CD4-positive, alpha-beta T cell treated with Interleukin-12 subunit alpha and Interleukin-12 subunit beta, for 1 hour (primary cell): Measurements from ENCODE around the gene IMMP2L.
"Not testable (repeated sequence)": the region's sequence is repeated elsewhere in the genome, so short reads cannot be mapped to it uniquely, and the experiment has no call there.

ENCODE experiments used
- DNase-seq: peaks from one replicate; pipeline ENCODE4 v3.0.0-alpha.2; 2020

Gene IMMP2L

DNA sequence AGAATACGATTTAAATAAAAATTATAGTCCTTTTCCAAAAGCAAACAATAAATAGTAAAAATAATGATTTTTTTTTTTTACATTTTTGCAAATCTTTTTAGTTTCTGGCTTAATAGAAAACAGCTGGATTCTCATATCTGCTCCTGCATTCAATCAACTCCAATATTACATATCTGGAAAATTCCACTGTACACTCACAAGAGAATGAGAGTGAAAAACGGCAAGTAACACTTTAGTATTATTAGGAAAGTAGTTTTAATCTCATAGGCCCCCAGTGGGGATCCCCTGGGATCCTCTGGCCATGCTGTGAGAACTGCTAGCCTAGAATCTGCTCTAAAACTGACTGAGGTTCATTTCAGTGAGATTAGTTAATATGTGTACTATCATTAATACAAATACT is 599.9 kb downstream of the IMMP2L start:
- DNase-seq: no peak

DNA sequence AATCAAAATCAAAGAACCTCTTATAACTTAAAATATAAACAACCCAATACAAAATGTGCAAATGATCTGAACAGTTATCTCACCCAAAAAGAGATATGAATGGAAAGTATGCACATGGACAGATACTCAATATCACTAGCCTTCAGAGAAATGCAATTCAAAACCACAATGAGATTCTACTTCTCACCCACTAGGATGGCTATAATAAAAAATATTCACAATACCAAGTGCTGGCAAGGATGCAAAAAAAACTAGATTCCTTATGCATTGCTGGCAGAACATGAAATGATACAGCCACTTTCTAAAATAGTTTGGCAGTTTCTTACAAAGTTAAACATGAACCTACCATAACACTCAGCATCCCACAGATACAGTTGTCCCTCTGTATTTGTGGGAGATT is 601.5 kb downstream of the IMMP2L start:
- DNase-seq: no peak

GRCh38 chr7:110948280-110948679 is 614.0 kb downstream of the IMMP2L start:
- DNase-seq: no peak

- DNase-seq: no peak
Measured at GRCh38 chr7:110947408-110947807, 614.9 kb downstream of the IMMP2L start.

DNA sequence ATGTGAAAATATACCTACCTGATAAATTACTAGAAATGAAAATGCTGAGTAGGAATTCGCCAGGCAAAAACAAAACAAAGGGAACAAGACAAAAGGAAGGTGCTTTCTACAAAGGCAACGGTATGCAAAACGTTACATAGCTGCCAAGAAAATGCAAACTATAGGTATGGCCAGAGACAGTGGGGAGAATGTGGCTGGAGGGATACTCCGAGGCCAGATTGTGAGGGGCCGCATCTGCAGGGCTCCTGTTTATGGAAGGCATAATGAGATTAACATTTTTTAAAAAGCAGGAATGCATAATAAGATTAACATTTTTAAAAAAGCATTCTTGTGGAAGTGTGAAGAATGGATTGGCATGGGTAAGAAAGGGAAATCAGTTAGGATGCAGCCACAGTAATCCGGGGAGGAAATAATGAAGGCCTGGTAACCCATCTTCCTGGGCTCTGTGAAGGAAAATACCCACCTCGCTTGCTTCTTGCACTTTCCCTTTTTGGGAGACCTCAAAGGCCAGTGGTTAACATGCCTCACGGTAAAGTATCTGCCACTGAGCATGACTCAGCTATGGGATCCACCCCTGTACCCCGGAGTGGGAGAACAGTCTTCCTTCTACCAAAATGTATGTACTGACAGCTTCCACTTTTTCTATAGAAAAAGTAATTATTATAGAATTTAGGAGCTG is 617.2 kb downstream of the IMMP2L start:
- no peak for DNase-seq

DNA sequence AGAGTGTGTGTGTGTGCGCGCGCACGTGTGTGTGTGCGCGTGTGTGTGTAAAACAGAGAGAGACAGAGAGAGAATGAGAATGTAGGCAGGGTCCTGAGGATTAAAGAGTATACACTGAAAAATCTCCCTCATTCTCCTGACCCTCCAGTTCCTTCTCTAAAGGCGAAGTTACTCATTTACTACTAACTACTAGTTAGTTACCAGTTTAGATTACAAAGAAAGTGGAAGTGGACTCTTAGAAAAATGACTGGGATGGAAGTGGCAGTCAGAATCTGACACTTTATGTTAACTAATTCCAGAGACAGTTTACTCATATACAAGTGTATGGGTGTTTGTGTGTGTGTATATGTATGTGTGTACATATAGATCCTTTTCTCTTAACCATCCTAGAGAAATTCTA is 617.8 kb downstream of the IMMP2L start:
- DNase-seq: no peak

DNA sequence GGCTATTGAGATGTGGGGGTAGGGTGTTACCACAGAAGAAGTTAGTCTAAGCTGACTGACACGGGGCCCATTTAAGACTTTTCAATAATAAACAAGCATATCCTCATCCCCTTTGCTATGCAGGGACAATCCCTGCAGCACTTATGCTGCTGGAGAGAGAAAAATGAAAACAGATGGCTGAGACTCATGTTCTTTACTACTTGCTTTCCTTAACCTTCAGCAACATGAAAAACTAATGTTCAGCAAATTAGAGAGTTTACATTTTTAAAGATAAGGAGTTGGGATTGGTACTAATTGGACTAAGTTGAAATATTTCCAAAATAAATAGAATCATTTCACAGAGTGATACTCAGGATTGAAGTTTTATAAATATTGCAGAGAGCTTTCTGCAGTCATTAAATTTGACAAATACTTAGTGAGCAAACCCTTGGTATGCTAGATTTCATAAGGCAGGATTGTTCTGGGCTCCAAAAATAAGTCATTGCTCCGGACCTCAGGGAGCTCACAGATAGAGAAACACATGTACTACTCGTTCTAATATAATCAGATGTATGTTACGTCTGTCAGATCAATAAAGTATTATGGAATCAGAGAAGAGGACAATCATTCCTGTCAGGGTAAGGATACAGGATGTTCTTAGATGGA is 618.5 kb downstream of the IMMP2L start:
- DNase-seq: no peak

DNA sequence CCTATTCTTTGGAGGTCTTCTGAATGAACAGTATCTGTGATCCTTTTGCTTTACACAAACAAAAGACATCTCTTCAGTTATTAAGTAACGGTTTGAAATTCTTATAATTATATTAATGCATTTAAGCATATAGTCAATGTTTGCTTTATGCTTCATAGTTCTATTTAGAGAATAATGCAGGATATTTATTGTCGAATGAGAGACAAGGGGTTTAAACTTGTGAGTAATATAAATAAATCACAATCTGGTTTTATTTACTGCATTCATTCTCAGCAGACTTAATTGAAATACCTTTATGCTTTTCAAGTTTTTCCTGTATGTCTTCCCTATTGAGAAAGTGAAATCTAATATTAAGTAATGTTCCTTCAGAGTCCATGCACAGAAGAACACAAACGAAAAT is 620.9 kb downstream of the IMMP2L start:
- DNase-seq: no peak

DNA sequence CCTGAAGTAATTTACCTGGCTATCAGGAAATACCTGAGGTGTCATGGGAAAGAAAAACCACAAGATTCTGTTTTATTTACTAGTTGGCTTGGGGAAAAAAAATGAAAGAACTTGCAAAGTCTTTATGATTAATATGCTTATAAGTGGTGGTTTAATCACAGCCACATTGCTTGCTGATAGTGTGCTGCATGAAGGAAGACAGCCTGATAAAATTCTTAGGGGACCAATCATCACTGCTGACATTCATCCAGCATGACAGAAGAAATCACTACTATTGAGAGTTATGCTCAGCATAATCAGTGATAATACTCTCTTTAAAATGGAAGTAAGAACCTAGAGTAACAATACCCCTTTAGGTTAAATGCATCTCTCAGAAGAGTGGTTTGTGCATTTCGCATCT is 621.5 kb downstream of the IMMP2L start:
- DNase-seq: no peak

DNA sequence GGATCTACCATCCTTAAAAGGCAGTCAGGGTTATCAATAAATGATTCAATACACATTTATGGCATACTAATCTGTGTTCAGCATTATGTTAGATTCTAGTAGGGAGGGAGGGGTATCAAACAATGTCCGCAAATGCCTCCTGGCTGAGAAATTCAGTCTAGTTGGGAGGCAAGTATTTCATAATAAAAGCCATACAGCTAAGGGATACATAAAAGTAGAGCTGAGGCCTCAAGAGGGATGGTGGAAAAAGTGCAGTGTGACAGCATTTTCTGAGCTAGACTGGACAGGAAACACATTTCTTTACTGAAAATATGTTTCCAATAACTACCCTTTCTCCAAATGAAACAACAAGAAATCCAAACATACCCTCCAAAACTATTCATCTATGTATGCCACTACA is 624.1 kb downstream of the IMMP2L start:
- DNase-seq: no peak

DNA sequence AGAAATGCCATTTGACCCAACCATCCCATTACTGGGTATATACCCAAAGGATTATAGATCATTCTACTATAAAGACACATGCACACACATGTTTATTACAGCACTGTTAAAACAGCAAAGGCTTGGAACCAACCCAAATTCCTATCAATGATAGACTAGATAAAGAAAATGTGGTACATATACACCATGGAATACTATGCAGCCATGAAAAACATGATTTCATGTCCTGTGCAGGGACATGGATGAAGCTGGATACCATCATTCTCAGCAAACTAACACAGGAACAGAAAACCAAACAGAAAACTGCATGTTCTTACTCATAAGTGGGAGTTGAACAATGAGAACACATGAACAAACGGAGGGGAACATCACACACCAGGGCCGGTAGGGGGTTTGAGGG is 625.6 kb downstream of the IMMP2L start:
- not testable (repeated sequence) for DNase-seq

DNA sequence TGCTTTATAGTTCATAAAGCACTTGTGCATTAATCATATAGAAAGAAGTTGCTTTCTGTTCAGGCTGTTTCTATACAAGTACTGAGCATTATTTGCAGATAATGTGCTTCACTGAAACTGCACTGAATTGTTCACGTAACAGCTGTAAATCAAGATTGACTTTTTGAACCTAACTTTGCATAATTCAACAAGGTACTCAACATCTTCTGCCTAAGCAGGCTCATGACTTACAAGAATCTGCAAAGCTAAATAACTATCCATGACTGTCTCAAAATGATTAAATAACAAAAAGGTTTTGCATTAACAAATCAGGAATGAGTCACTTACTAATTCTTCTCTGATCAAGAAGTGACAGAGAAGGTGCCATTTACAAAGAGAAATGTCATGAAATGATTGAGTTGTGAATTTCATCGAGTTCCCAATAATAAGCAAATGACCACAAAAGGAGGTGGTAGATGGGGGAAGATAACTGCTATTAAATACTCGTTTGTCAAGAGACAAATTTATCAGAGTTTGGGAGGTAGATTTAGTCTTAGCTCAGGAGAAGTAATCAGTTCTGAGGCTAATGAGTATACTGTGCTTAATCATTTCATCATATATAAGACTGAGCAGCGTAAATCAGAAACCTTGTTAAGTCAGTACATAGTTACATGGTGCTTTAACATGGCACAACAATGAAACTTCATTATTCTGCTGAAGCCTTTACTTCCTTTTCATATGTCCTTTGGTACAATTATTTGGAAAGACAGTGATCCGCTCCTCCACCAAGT is 632.6 kb downstream of the IMMP2L start:
- DNase-seq: no peak

DNA sequence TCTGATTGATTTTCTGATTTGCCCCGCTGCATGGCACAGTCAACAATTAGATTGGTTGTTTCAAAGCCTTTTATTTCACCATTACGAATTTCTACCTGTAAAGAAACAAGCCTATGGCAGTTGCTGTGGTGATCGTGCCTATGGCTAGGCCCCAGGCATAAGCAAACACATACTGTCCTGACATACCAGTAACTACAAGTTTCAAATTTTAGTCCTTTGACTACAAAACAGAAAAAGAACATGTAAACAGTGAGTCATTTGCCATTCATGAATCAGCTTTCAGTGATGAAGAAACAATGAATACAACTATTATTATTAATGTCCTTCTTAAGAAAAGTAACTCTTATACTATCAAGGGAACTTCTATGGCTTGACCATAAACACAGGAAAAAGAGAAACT is 639.4 kb downstream of the IMMP2L start:
- no peak for DNase-seq

DNA sequence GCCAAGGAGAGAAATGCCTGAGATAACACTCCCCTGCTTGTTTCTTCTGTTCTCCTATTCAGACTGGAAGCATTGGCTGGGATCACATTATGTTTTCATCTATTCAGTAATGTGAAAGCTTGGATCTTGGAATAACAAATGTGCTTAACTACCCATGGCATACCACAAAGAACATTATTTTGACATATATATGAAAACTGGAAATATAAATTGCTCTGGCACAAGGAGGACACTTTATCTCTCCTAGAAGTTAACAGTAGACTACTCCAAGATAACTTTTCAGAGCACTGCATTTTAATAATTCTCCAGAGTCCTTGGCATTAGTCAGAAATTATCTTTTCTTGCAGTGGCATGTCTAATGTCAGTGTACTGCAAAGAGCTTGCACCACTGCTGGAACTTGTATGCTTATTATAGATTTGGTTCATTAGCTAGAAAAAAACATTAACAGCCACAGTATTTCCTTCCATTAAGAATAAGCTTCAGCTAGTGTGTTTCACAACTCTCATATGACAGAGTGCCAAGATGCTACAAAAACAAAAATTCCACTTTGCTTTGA is 640.6 kb downstream of the IMMP2L start:
- DNase-seq: no peak

GRCh38 chr7:110918949-110919548 is 643.2 kb downstream of the IMMP2L start:
- no peak for DNase-seq

GRCh38 chr7:110914263-110914662 is 648.0 kb downstream of the IMMP2L start:
- no peak for DNase-seq

DNA sequence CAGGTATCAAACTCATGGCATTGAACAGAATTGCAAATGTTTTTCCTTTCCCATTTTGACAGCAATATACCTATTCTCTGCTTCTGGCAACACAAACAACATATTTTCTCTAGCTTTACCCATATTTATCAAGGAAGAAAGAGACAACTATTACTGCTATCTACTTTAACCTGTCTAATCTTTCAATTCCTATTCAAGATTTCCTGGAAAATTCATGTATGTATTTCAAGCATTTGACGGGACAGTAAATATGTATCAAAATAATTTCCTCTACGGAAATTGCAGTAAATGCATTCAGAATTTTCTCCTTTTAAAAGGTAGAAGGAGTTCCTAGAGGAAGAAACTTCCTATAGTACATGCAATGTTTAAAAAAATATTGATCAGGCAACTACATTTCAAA is 650.7 kb downstream of the IMMP2L start:
- DNase-seq: no peak

- no peak for DNase-seq
Measured at GRCh38 chr7:110909117-110909516, 653.2 kb downstream of the IMMP2L start.

DNA sequence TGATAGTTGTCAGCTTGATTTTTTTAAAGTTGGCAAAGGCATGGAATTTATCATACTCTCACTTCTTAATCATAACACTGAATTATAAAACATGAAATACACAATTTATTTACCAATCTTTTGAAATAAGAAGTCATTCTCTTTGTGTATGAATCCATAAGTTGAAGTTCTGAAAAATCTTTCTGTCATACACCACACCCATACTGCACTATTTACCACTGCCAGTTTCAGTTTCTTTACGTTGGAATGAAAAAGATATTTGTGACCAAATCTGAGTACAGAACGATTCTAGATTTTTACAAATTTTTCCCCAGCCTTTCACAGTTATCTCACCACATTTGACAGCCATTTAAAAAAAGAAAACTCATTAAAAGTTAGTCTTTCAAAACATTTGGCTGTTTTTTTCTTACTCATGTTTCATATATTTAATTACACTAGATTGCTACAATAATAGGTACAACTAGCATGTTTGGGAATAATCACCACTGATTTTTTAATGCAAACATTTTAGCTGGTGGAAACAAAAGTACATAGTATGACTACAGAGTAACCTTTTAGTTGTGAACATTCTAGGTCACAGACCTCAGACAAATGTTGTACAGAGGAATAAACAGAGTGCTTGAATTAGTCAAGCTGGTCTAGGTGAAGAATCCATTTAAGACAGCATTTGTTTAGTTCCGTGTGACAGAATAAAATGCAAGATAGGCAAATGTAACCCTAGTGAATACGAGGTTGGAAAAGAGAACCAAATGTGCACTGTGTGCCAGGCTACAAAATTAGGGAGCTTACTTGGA is 656.3 kb downstream of the IMMP2L start:
- DNase-seq: no peak

DNA sequence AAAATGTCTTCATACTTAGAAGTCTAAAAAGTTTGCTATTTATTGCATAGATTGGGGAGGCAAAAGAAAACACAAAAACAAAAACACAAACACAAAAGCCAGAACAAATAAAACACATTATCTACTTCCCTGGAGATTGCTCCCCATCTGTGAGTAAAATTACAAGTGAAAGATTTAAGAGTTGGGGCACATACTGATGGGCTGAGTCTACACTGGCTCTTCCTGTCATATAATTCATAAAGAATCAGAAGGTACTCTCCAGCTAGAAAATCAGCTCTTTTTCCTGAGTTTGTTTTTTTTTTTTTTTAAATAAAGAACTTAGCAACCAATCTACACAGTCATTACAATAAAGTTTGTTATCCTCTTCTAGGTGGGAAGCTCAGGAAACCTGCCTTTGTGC is 663.8 kb downstream of the IMMP2L start:
- DNase-seq: no peak

DNA sequence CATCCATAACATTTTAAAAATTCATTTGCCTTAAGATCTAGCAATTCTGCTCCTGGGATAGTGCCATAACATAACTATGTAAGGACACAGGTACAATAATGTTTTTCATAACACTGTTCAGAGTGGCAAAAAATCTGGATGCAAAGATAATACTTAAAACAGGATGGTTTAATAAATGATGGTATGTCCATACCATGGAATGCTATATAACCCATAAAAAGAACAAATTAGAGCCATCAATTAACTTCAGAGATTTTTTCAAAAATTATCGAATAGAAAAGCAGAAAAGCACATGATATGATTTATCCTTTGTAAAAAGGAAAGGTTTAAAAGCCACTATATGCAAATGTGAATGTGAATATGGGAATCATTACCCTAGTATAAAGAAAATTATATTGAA is 664.8 kb downstream of the IMMP2L start:
- DNase-seq: no peak

GRCh38 chr7:110894111-110894510 is 668.2 kb downstream of the IMMP2L start:
- DNase-seq: no peak

DNA sequence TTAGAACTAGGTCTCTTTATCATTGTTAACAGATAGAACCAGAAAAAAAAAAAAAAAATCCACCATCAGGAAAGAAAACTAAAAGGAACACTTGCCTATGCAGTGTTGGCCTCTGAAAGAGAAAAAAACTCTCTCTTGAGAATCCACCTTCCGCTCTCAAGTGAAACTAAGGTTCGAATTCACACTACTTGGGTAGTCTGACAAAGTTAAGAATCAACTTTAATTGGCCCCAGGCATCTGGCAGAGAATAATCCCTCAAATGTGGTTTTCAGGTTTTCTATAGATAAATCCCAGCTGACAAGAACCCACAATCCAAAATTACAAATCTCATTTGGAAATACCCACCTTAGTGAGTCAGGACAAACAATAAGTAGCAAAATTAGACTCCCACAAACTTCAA is 671.1 kb downstream of the IMMP2L start:
- no peak for DNase-seq
